B cell (primary cell): Measurements from ENCODE around the gene GMPR2. TPM values are rescaled to one million over a fixed set of nuclear protein-coding genes. Genes with fewer than 3 reads are reported as not detected.

Source experiments
- ATAC-seq: fragments of 200-7000 bp; cut with Tn5 transposase; one replicate; pipeline ENCODE4 v1.10.0; 2021; ENCODE audit warnings: low read depth, mild to moderate bottlenecking, moderate number of reproducible peaks, moderate library complexity
- CTCF ChIA-PET: fragments of 350-600 bp; sonication (Branson Sonifier 250); formaldehyde crosslinking; loops from one replicate; lab custom pipeline; 2021; ENCODE audit warnings: antibody characterized with exemption, inconsistent platforms; lab: Charles Lee
- POLR2A ChIA-PET: fragments of 350-600 bp; sonication (Branson Sonifier 250); formaldehyde crosslinking; loops from one replicate; lab custom pipeline; 2021; ENCODE audit warnings: antibody characterized with exemption; lab: Charles Lee
- DNase-seq: peaks from one replicate; pipeline ENCODE4 v3.0.0; 2013
- H2AFZ ChIP-seq: 2 replicates; pipeline ENCODE4 v1.6.1; 2012; ENCODE audit warnings: mild to moderate bottlenecking, low read depth, low read length; ENCODE audit not compliant: insufficient read depth, poor library complexity, severe bottlenecking
- H3K27ac ChIP-seq, 2 donors: 1 replicate in 1 of 2; 2 replicates in 1 of 2; pipeline ENCODE4 v1.5.1; 2012 to 2013; ENCODE audit warnings: low read length in 2 of 2, mild to moderate bottlenecking in 2 of 2, moderate library complexity in 1 of 2
- H3K27me3 ChIP-seq, 4 experiments: fragments of 200-600 bp in 1 of 4; sonication (generic) in 1 of 4; replicated peaks in 1 of 4; 1 replicate in 2 of 4; 2 replicates in 2 of 4; pipeline versions ENCODE4 v1.6.1 to v1.7.0; 2013 to 2016; ENCODE audit warnings: low read length in 3 of 4, mild to moderate bottlenecking in 2 of 4, mixed read lengths in 1 of 4, moderate library complexity in 1 of 4; ENCODE audit not compliant: insufficient read depth in 4 of 4, control insufficient read depth in 3 of 4; ENCODE audit errors: control extremely low read depth in 1 of 4
- H3K36me3 ChIP-seq, 2 experiments: replicated peaks in 1 of 2; 1 replicate in 1 of 2; 2 replicates in 1 of 2; pipeline versions ENCODE4 v1.6.1 to v1.7.1; 2013; ENCODE audit warnings: low read length in 1 of 2; ENCODE audit not compliant: insufficient read depth in 2 of 2, control insufficient read depth in 1 of 2; ENCODE audit errors: control extremely low read depth in 1 of 2, extremely low read depth in 1 of 2
- H3K4me1 ChIP-seq, 2 donors: fragments of 200-600 bp in 1 of 2; sonication (generic) in 1 of 2; 1 replicate in 1 of 2; 2 replicates in 1 of 2; pipeline versions ENCODE4 v1.5.1 to v1.6.1; 2013 to 2017; ENCODE audit warnings: low read length in 2 of 2; ENCODE audit not compliant: control insufficient read depth in 2 of 2, insufficient read depth in 2 of 2
- H3K4me2 ChIP-seq: replicated peaks from 2 replicates; pipeline ENCODE3; 2012; ENCODE audit warnings: mild to moderate bottlenecking, low read depth, low read length; ENCODE audit not compliant: poor library complexity, severe bottlenecking
- H3K4me3 ChIP-seq, 5 experiments: fragments of 200-600 bp in 1 of 5; sonication (generic) in 1 of 5; 1 replicate in 3 of 5; 2 replicates in 2 of 5; pipeline versions ENCODE4 v1.5.1 to v1.7.0; 2011 to 2016; ENCODE audit warnings: low read length in 4 of 5, mild to moderate bottlenecking in 4 of 5, low read depth in 2 of 5, control low read depth in 1 of 5, moderate library complexity in 1 of 5; ENCODE audit not compliant: insufficient read depth in 1 of 5; ENCODE audit errors: control extremely low read depth in 1 of 5, extremely low read depth in 1 of 5
- H3K79me2 ChIP-seq: fragments of 200-600 bp; sonication (generic); one replicate; pipeline ENCODE4 v1.6.0; 2016; ENCODE audit warnings: low read length; ENCODE audit not compliant: control insufficient read depth, insufficient read depth
- H3K9ac ChIP-seq: fragments of 200-600 bp; sonication (generic); 2 replicates; pipeline ENCODE4 v1.6.1; 2017; ENCODE audit warnings: mild to moderate bottlenecking, low read length, moderate library complexity
- H3K9me3 ChIP-seq, 3 donors: one replicate each; pipeline versions ENCODE4 v1.6.1 to v1.7.1; 2013; ENCODE audit warnings: low read length in 2 of 3; ENCODE audit not compliant: control insufficient read depth in 2 of 3, insufficient read depth in 1 of 3; ENCODE audit errors: control extremely low read depth in 1 of 3
- H4K20me1 ChIP-seq: 2 replicates; pipeline ENCODE4 v1.6.0; 2012; ENCODE audit warnings: mild to moderate bottlenecking, low read length; ENCODE audit not compliant: insufficient read depth, control insufficient read depth, poor library complexity, severe bottlenecking
- H3K27ac Mint-ChIP-seq: one replicate; pipeline ENCODE4 v1.8.0; 2021; ENCODE audit warnings: mixed read lengths
- H3K27me3 Mint-ChIP-seq: one replicate; pipeline ENCODE4 v1.8.0; 2021; ENCODE audit warnings: mixed read lengths
- H3K4me1 Mint-ChIP-seq: one replicate; pipeline ENCODE4 v1.8.0; 2021; ENCODE audit warnings: mixed read lengths
- H3K4me3 Mint-ChIP-seq: one replicate; pipeline ENCODE4 v1.8.0; 2021; ENCODE audit warnings: mixed read lengths
- H3K9me3 Mint-ChIP-seq: one replicate; pipeline ENCODE4 v1.8.0; 2022; ENCODE audit warnings: mixed read lengths; ENCODE audit not compliant: insufficient read depth
- CTCF ChIP-seq: fragments of 200-600 bp; IDR thresholded peaks from one replicate; pipeline ENCODE4 v1.8.0; 2022; ENCODE audit warnings: antibody characterized with exemption, mild to moderate bottlenecking
- EZH2 ChIP-seq: IDR thresholded peaks from 2 replicates; pipeline ENCODE4 v1.6.1; 2012; ENCODE audit warnings: borderline replicate concordance, low read depth, mild to moderate bottlenecking, moderate library complexity, low read length; ENCODE audit not compliant: insufficient read depth, poor library complexity, severe bottlenecking
- WGBS: methylation state at CpG from one replicate; pipeline ENCODE4 v1.1.5; 2013; ENCODE audit warnings: missing lambda C conversion rate; ENCODE audit not compliant: insufficient coverage; 5-methylcytosine and 5-hydroxymethylcytosine counted together
- intact Hi-C: fragments of 100-400 bp; cut with micrococcal nuclease; formaldehyde crosslinking; loops from one replicate; pipeline ENCODE4 v1.10.0; 2022
- polyA plus RNA-seq: library from polyadenylated mRNA; depleted of rRNA; stranded (reverse); fragments of >200 nt; gene quantifications from 2 replicates; pipeline ENCODE4 v1.2.3, GENCODE V29; 2012
- total RNA-seq, 2 donors: library from RNA; stranded (reverse); fragments of 120-200 nt in 1 of 2; gene quantifications; 1 replicate in 1 of 2; 2 replicates in 1 of 2; pipeline versions ENCODE4 v1.2.3 to v1.2.4, GENCODE V29; 2013 to 2022

The GMPR2 gene
- total and polyA plus RNA-seq, 2 donors (not counting 1 experiment from before 2014, with no cell fraction given): 39.7 to 58.7 TPM

- no peaks in the 10 kb centered on the region for H3K27me3 Mint-ChIP-seq
- TF ChIP-seq EZH2 (no peak), CTCF (no peak)
- POLR2A ChIA-PET: interaction anchor here (0.7 to 3.6 kb wide), 15 partner anchors 9 to 235 kb away, joined by 3 to 64 read pairs (median 6); partner anchors contain the start of genes CBLN3, CHMP4A, DCAF11 and EMC9
- H3K4me1 Mint-ChIP-seq: peaks cover 49% of the 10 kb centered on the region
- peak within 1 kb of the TSS; percentile 98 to 99 for H3K27ac ChIP-seq
- DNase-seq (peak; percentile 96), ATAC-seq (peak; percentile 90)
- peak within 1 kb of the TSS; percentile 82 to 99 (median 83) for H3K4me3 ChIP-seq
- H3K9me3 Mint-ChIP-seq: no peaks in the 10 kb centered on the region
- peak within 1 kb of the TSS; percentile 88 for H2AFZ ChIP-seq
- WGBS: under 1% methylated on average over 89 of the region's 89 CpGs
- peaks cover 0 to 15% of the 10 kb centered on the region in 2 experiments for H3K36me3 ChIP-seq
- H3K4me3 Mint-ChIP-seq: peak within 1 kb of the TSS; percentile 89
- H3K79me2 ChIP-seq: peaks cover 70% of the 10 kb centered on the region
- H3K27me3 ChIP-seq: no peaks in the 10 kb centered on the region
- CTCF ChIA-PET: interaction anchor here (0.5 to 3.5 kb wide), 19 partner anchors 12 to 242 kb away, joined by 3 to 21 read pairs (median 4); partner anchors contain the start of genes CHMP4A, CIDEB, IRF9 and MDP1
- H3K27ac Mint-ChIP-seq: peak within 1 kb of the TSS; percentile 99
- H3K4me1 ChIP-seq: peaks cover 25 to 26% of the 10 kb centered on the region in 2 donors
- intact Hi-C loops: loop anchor here (1.0 to 5.0 kb wide), 10 partner anchors 7 to 181 kb away; partner anchors contain the start of genes CHMP4A, DHRS1, EMC9 and GMPR2
- H4K20me1 ChIP-seq: no peaks in the 10 kb centered on the region
- H3K9ac ChIP-seq: peak within 1 kb of the TSS; percentile 97
- H3K4me2 ChIP-seq: peak within 1 kb of the TSS; percentile 91
- no peaks in the 10 kb centered on the region for H3K9me3 ChIP-seq
These were observed 37.3 kb upstream of the GMPR2 start, which contains the start of gene TM9SF1 for GRCh38 chr14:24195186-24196070. TSS of gene TM9SF1 (minus strand) at chr14:24195441. CDS start at chr14:24195019, 422 bp downstream.
